Naive thymus-derived CD4-positive, alpha-beta T cell (primary cell): ENCODE measurements around the gene B3GNT4. TPM values are rescaled to one million over a fixed set of nuclear protein-coding genes. Genes with fewer than 3 reads are reported as not detected.
A peak's percentile ranks its signal among the peaks of the same experiment; 100 is the strongest.
"Not testable (repeated sequence)": the region's sequence is repeated elsewhere in the genome, so short reads cannot be mapped to it uniquely, and the experiment has no call there.

Experiments
- ATAC-seq: fragments of 150-1000 bp; cut with Tn5 transposase; 2 replicates; pipeline ENCODE4 v1.10.0; 2021; ENCODE audit warnings: mild to moderate bottlenecking, moderate library complexity
- CTCF ChIA-PET: fragments of 350-600 bp; sonication (Branson Sonifier 250); formaldehyde crosslinking; loops from one replicate; lab custom pipeline; 2021; ENCODE audit warnings: antibody characterized with exemption; lab: Charles Lee
- POLR2A ChIA-PET: fragments of 350-600 bp; sonication (Branson Sonifier 250); formaldehyde crosslinking; loops from one replicate; lab custom pipeline; 2021; ENCODE audit warnings: antibody characterized with exemption, inconsistent platforms; lab: Charles Lee
- DNase-seq, 9 donors: peaks; one replicate each; pipeline versions ENCODE4 v3.0.0 to v3.0.0-alpha.2; 2020 to 2022; ENCODE audit warnings: mixed read lengths in 1 of 9
- H3K27ac ChIP-seq: one replicate; pipeline ENCODE4 v1.7.0; 2013; ENCODE audit warnings: mild to moderate bottlenecking, low read depth, low read length, moderate library complexity
- H3K27me3 ChIP-seq, 2 donors: one replicate each; pipeline ENCODE4 v1.7.0; 2013; ENCODE audit warnings: low read length in 2 of 2, mild to moderate bottlenecking in 2 of 2, moderate library complexity in 2 of 2; ENCODE audit not compliant: control insufficient read depth in 2 of 2, insufficient read depth in 2 of 2
- H3K36me3 ChIP-seq, 3 experiments: 1 replicate in 2 of 3; 2 replicates in 1 of 3; pipeline ENCODE4 v1.7.0; 2013; ENCODE audit warnings: low read length in 3 of 3, mild to moderate bottlenecking in 3 of 3, moderate library complexity in 1 of 3; ENCODE audit not compliant: insufficient read depth in 3 of 3, control insufficient read depth in 2 of 3
- H3K4me1 ChIP-seq, 2 donors: one replicate each; pipeline ENCODE4 v1.7.0; 2013; ENCODE audit warnings: low read length in 2 of 2, mild to moderate bottlenecking in 2 of 2, moderate library complexity in 1 of 2; ENCODE audit not compliant: control insufficient read depth in 2 of 2, insufficient read depth in 2 of 2
- H3K4me3 ChIP-seq: 2 replicates; pipeline ENCODE4 v1.7.0; 2013; ENCODE audit warnings: mild to moderate bottlenecking, low read length
- H3K9me3 ChIP-seq, 3 experiments: 1 replicate in 2 of 3; 2 replicates in 1 of 3; pipeline ENCODE4 v1.7.0; 2013; ENCODE audit warnings: low read length in 3 of 3; ENCODE audit not compliant: control insufficient read depth in 2 of 3
- H3K27ac Mint-ChIP-seq, 9 donors: one replicate each; pipeline ENCODE4 v1.8.0; 2020 to 2022; ENCODE audit warnings: mixed read lengths in 9 of 9, mild to moderate bottlenecking in 8 of 9, moderate library complexity in 5 of 9, inconsistent platforms in 2 of 9
- H3K27me3 Mint-ChIP-seq, 5 donors: one replicate each; pipeline ENCODE4 v1.8.0; 2021 to 2022; ENCODE audit warnings: mixed read lengths in 5 of 5, mild to moderate bottlenecking in 1 of 5
- H3K36me3 Mint-ChIP-seq, 5 donors: one replicate each; pipeline ENCODE4 v1.8.0; 2020 to 2022; ENCODE audit warnings: mixed read lengths in 5 of 5, mild to moderate bottlenecking in 3 of 5, inconsistent platforms in 1 of 5
- H3K4me1 Mint-ChIP-seq, 7 donors: one replicate each; pipeline ENCODE4 v1.8.0; 2020 to 2022; ENCODE audit warnings: mixed read lengths in 7 of 7, mild to moderate bottlenecking in 3 of 7, inconsistent platforms in 1 of 7
- H3K4me3 Mint-ChIP-seq, 10 donors: one replicate each; pipeline ENCODE4 v1.8.0; 2020 to 2022; ENCODE audit warnings: mild to moderate bottlenecking in 10 of 10, mixed read lengths in 10 of 10, moderate library complexity in 6 of 10, inconsistent platforms in 2 of 10
- H3K9me3 Mint-ChIP-seq, 11 donors: one replicate each; pipeline ENCODE4 v1.8.0; 2020 to 2022; ENCODE audit warnings: mixed read lengths in 11 of 11, mild to moderate bottlenecking in 4 of 11, inconsistent platforms in 1 of 11, moderate library complexity in 1 of 11
- intact Hi-C, 2 donors: fragments of 100-400 bp; cut with micrococcal nuclease; formaldehyde crosslinking; loops; one replicate each; pipeline ENCODE4 v1.15.1; 2023
- polyA plus RNA-seq, 2 donors: library from polyadenylated mRNA; unstranded; fragments of 300-500 nt; fragmentation: Illumina TruSeq; gene quantifications; one replicate each; pipeline ENCODE4 v1.2.3, GENCODE V29; 2021
- total RNA-seq, 6 experiments: library from RNA in 5 of 6; stranded (reverse) in 5 of 6; gene quantifications; 1 replicate in 5 of 6; 2 replicates in 1 of 6; pipeline ENCODE4 v1.2.3 and lab custom pipeline; 2021 to 2026

B3GNT4 gene
- total and polyA plus RNA-seq, 7 experiments from 2014 or later = 0.15 to 1.1 (median 0.54) TPM; not detected in 2

DNA sequence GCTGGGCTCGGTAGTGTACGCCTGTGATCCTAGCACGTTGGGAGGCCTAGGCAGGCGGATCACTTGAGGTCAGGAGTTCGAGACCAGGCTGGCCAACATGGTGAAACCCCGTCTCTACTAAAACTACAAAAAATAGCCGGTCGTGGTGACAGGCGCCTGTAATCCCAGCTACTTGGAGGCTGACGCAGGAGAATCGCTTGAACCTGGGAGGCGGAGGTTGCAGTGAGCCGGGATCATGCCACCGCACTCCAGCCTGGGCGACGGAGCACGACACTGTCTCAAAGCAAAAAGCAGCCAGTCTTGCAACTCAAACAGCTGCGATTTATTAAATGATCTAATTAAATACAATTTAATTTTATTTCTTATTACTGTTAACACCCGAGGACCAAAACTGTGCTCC, 698 bp upstream of the B3GNT4 start:
- ATAC-seq, H3K27me3 ChIP-seq, H3K9me3 ChIP-seq, DNase-seq, H3K4me1 ChIP-seq, H3K27ac ChIP-seq, H3K9me3 Mint-ChIP-seq, H3K36me3 Mint-ChIP-seq: not testable (repeated sequence)
- intact Hi-C loops = loop anchor here (1.0 to 2.0 kb wide), 2 partner anchors 23 to 64 kb away; partner anchors contain the start of genes VPS33A (in 2 of the 2) and DIABLO (in 1 of the 2)
- Mint-ChIP-seq H3K4me1 (peaks cover 6 to 17% (median 14%) of the 10 kb centered on the region in 7 donors), H3K4me3 (peak overlapping the region; percentile 79 to 87 (median 82)), H3K27ac (peak overlapping the region in 1 of 9 donors; percentile 62), H3K27me3 (peaks cover 0 to 40% (median 6%) of the 10 kb centered on the region in 5 donors)
- ChIA-PET CTCF (interaction anchor here (0.7 kb wide), 1 partner anchor 149 kb away, joined by 3 read pairs; no protein-coding TSS in a partner anchor), POLR2A (interaction anchor here (1.1 kb wide), 1 partner anchor 14 kb away, joined by 5 read pairs; no protein-coding TSS in a partner anchor)
- peaks cover 0 to 12% (median 0%) of the 10 kb centered on the region in 3 experiments for H3K36me3 ChIP-seq
- H3K4me3 ChIP-seq = peak overlapping the region; percentile 68

DNA sequence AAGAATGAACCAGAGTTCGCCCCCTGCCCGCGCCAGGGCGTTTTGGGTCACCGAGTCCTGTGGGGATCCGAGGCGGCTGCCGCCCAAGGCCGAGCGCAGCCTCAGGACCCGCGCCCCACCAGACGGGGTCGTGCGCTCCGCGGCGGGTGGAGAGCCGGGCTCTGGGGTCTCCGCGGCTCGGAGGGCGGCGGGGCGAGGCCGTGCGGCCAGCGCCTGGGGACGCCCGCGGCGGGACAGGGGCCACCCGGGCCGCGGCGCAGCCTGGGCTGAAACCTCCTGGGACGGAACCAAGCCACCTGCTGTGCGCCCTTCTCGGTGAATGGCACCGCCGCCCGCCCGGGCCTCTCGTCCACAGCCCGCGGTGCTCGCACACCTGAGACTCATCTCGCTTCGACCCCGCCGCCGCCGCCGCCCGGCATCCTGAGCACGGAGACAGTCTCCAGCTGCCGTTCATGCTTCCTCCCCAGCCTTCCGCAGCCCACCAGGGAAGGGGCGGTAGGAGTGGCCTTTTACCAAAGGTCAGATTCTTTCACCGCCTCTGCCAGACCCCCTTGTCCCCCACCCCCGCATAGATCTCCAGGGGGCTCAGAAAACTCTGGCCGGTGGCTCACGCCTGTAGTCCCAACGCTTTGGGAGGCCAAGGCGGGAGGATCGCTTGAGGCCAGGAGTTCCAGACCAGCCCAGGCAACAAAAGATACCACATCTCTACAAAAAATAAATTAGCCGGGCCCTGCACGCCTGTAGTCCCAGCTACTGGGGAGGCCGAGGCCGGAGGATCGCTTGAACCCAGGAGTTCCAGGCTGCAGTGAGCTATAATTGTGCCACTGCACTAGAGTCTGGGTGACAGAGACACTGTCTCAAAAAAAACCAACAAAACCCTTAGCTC, 901 bp downstream of the B3GNT4 start:
- Histone ChIP-seq H3K9me3 (no peaks in the 10 kb centered on the region), H3K27ac (no peak overlapping the region), H3K36me3 (peaks cover 0 to 25% (median 5%) of the 10 kb centered on the region in 3 experiments), H3K27me3 (no peaks in the 10 kb centered on the region), H3K4me3 (peak overlapping the region; percentile 68), H3K4me1 (peaks cover 6 to 10% of the 10 kb centered on the region in 2 donors)
- DNase-seq = peak in 1 of 9 donors; percentile 26
- Mint-ChIP-seq H3K27me3 (peaks cover 0 to 35% (median 0%) of the 10 kb centered on the region in 5 donors), H3K9me3 (no peaks in the 10 kb centered on the region), H3K27ac (peak overlapping the region in 5 of 9 donors; percentile 44 to 77 (median 54)), H3K36me3 (peaks cover 0 to 15% (median 5%) of the 10 kb centered on the region in 5 donors), H3K4me3 (peak overlapping the region; percentile 55 to 85 (median 77)), H3K4me1 (peaks cover 5 to 17% (median 14%) of the 10 kb centered on the region in 7 donors)
- ChIA-PET POLR2A (interaction anchor here (0.9 to 2.0 kb wide), 5 partner anchors 12 to 40 kb away, joined by 3 to 6 read pairs (median 3); partner anchors contain the start of gene DIABLO), CTCF (no interaction called here)
- peak; percentile 16 for ATAC-seq
- intact Hi-C loops = no loop called here

DNA sequence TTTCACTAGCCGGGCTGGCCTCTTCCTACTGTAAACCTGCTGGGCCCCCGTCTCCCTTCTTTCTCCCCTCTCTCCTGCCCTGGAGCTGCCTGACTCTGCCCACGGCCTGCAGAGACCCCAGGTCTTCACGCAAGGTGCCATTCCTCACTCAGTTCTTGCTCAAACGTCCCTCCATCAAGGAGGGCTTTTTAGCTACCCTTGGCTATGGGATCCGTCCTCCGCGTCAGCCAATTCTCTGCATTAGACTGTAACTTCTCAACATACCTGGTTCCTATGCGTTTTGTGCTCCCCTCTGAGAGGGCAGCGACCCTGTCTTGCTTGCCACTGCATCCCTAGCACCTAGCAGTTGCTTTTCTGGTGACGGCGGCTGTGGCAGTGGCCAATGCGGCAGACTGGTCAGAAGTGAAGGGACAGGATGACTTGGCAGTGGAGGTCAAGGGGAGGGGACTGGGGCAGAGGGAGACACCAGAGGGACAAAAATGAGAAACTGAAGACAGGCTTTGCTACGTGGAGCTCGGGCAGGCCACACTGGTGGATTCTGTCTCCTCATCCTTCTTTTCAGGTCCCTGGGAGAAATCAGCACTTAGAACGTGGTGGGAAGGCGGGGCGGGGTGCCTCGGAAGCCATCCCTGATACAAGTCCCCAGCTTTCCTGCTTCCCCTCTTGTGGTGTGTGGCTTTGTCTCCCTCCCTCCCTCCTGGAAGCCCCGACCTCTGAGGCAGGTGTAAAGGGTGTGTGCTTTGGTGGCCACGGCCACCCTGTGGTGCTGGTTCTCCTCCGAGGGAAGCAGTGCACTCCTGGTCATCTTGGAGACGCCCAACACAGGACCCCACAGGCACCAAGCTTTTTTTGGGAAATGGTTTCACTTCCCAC, 1.8 kb downstream of the B3GNT4 start:
- H3K27me3 ChIP-seq = no peaks in the 10 kb centered on the region
- POLR2A ChIA-PET = interaction anchor here (0.9 to 2.0 kb wide), 4 partner anchors 12 to 39 kb away, joined by 3 to 6 read pairs (median 3); partner anchors contain the start of gene DIABLO

DNA sequence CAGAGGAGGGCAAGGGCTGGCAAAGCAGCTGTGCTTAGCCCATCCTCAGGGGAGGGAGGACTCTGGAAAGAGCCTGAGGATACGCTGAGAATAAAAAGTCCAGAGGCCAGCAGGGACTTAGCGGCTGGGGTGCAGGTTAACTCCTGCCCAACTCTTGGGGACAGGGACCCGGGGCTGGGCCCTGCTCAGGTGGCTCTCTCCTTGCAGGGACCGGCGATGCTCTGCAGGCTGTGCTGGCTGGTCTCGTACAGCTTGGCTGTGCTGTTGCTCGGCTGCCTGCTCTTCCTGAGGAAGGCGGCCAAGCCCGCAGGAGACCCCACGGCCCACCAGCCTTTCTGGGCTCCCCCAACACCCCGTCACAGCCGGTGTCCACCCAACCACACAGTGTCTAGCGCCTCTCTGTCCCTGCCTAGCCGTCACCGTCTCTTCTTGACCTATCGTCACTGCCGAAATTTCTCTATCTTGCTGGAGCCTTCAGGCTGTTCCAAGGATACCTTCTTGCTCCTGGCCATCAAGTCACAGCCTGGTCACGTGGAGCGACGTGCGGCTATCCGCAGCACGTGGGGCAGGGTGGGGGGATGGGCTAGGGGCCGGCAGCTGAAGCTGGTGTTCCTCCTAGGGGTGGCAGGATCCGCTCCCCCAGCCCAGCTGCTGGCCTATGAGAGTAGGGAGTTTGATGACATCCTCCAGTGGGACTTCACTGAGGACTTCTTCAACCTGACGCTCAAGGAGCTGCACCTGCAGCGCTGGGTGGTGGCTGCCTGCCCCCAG, 2.8 kb downstream of the B3GNT4 start:
- Mint-ChIP-seq H3K36me3 (peaks cover 0 to 22% (median 6%) of the 10 kb centered on the region in 5 donors), H3K4me3 (peak overlapping the region in 3 of 10 donors; percentile 33 to 58 (median 45)), H3K9me3 (no peaks in the 10 kb centered on the region), H3K27me3 (peaks cover 0 to 28% (median 0%) of the 10 kb centered on the region in 5 donors), H3K27ac (peak overlapping the region in 3 of 9 donors; percentile 49 to 73 (median 55)), H3K4me1 (peaks cover 5 to 17% (median 14%) of the 10 kb centered on the region in 7 donors)
- intact Hi-C loops = no loop called here
- peak; percentile 22 for ATAC-seq
- Histone ChIP-seq H3K36me3 (peaks cover 0 to 40% (median 7%) of the 10 kb centered on the region in 3 experiments), H3K9me3 (no peaks in the 10 kb centered on the region), H3K27ac (no peak overlapping the region), H3K27me3 (no peaks in the 10 kb centered on the region), H3K4me1 (peaks cover 6 to 10% of the 10 kb centered on the region in 2 donors), H3K4me3 (no peak overlapping the region)
- POLR2A ChIA-PET = interaction anchor here (1.1 kb wide), 1 partner anchor 11 kb away, joined by 3 read pairs; no protein-coding TSS in a partner anchor
- CTCF ChIA-PET = interaction anchor here (0.7 kb wide), 1 partner anchor 39 kb away, joined by 3 read pairs; no protein-coding TSS in a partner anchor
- DNase-seq = no peak

More for the DNA sequence above, 1.8 kb downstream of the B3GNT4 start:
- DNase-seq = no peak
- no peak overlapping the region for H3K27ac ChIP-seq
- peaks cover 5 to 17% (median 14%) of the 10 kb centered on the region in 7 donors for H3K4me1 Mint-ChIP-seq
- H3K4me1 ChIP-seq = peaks cover 6 to 10% of the 10 kb centered on the region in 2 donors
- ATAC-seq = no peak
- CTCF ChIA-PET = interaction anchor here (0.7 kb wide), 1 partner anchor 38 kb away, joined by 3 read pairs; no protein-coding TSS in a partner anchor
- H3K27me3 Mint-ChIP-seq = peaks cover 0 to 30% (median 0%) of the 10 kb centered on the region in 5 donors
- no peaks in the 10 kb centered on the region for H3K9me3 Mint-ChIP-seq
- no peak overlapping the region for H3K4me3 ChIP-seq
- H3K36me3 Mint-ChIP-seq = peaks cover 0 to 18% (median 6%) of the 10 kb centered on the region in 5 donors
- H3K9me3 ChIP-seq = no peaks in the 10 kb centered on the region
- H3K27ac Mint-ChIP-seq = peak overlapping the region in 6 of 9 donors; percentile 0 to 87 (median 50)
- intact Hi-C loops = no loop called here
- peaks cover 0 to 34% (median 5%) of the 10 kb centered on the region in 3 experiments for H3K36me3 ChIP-seq
- H3K4me3 Mint-ChIP-seq = peak overlapping the region; percentile 61 to 85 (median 77)

DNA sequence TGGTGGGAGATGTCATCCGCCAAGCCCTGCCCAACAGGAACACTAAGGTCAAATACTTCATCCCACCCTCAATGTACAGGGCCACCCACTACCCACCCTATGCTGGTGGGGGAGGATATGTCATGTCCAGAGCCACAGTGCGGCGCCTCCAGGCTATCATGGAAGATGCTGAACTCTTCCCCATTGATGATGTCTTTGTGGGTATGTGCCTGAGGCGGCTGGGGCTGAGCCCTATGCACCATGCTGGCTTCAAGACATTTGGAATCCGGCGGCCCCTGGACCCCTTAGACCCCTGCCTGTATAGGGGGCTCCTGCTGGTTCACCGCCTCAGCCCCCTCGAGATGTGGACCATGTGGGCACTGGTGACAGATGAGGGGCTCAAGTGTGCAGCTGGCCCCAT, 3.5 kb downstream of the B3GNT4 start:
- peaks cover 6 to 10% of the 10 kb centered on the region in 2 donors for H3K4me1 ChIP-seq
- no peaks in the 10 kb centered on the region for H3K9me3 Mint-ChIP-seq
- H3K27me3 Mint-ChIP-seq = peaks cover 0 to 23% (median 0%) of the 10 kb centered on the region in 5 donors
- H3K36me3 ChIP-seq = peaks cover 0 to 45% (median 8%) of the 10 kb centered on the region in 3 experiments
- peaks cover 5 to 17% (median 14%) of the 10 kb centered on the region in 7 donors for H3K4me1 Mint-ChIP-seq
- H3K4me3 Mint-ChIP-seq = no peak overlapping the region
- intact Hi-C loops = no loop called here
- no peaks in the 10 kb centered on the region for H3K9me3 ChIP-seq
- H3K27ac Mint-ChIP-seq = peak overlapping the region in 2 of 9 donors; percentile 49 to 55
- CTCF ChIA-PET = no interaction called here
- H3K27me3 ChIP-seq = no peaks in the 10 kb centered on the region
- POLR2A ChIA-PET = no interaction called here
- H3K36me3 Mint-ChIP-seq = peaks cover 0 to 26% (median 6%) of the 10 kb centered on the region in 5 donors
- DNase-seq (no peak), ATAC-seq (no peak)
- H3K4me3 ChIP-seq = no peak overlapping the region
- H3K27ac ChIP-seq = no peak overlapping the region
